K562 (cell line): Measurements from ENCODE around the gene B2M. TPM values are rescaled to one million over a fixed set of nuclear protein-coding genes. Genes with fewer than 3 reads are reported as not detected.

Source experiments
- ATF7 ChIP-seq: fragments of 450-650 bp; IDR thresholded peaks from 2 replicates; pipeline ENCODE4 v1.7.1; 2014; ENCODE audit warnings: mild to moderate bottlenecking, moderate library complexity
- BRD9 ChIP-seq: fragments of 450-650 bp; IDR thresholded peaks from 2 replicates; pipeline ENCODE4 v1.6.1; 2018; ENCODE audit warnings: low read depth; ENCODE audit not compliant: partially characterized antibody
- CHD2 ChIP-seq: IDR thresholded peaks from 2 replicates; pipeline ENCODE4 v1.6.1; 2011; ENCODE audit warnings: low read depth, low read length
- ETV1 ChIP-seq: fragments of 450-650 bp; conservative IDR thresholded peaks from 2 replicates; pipeline ENCODE4 v1.6.1; 2016; ENCODE audit warnings: missing genetic modification characterization, control low read depth, low read depth, missing compliant biosample characterization
- FOXJ2 ChIP-seq: fragments of 200-800 bp; sonication (Bioruptor generic); IDR thresholded peaks from 2 replicates; pipeline ENCODE4 v1.6.1; 2016; ENCODE audit warnings: missing genetic modification characterization, missing compliant biosample characterization
- NFIC ChIP-seq: fragments of 450-650 bp; IDR thresholded peaks from 2 replicates; pipeline ENCODE4 v1.6.1; 2017; ENCODE audit warnings: mild to moderate bottlenecking, inconsistent platforms
- POLR2H ChIP-seq: IDR thresholded peaks from 2 replicates; pipeline ENCODE4 v1.6.1; 2016; ENCODE audit warnings: missing genetic modification characterization, low read depth, mild to moderate bottlenecking, control low read depth, missing compliant biosample characterization, moderate library complexity
- ZKSCAN8 ChIP-seq: fragments of 200-800 bp; sonication (Bioruptor generic); IDR thresholded peaks from 2 replicates; pipeline ENCODE4 v1.6.1; 2016; ENCODE audit warnings: missing genetic modification characterization, missing compliant biosample characterization
- polyA plus RNA-seq, 8 experiments: library from polyadenylated mRNA; depleted of rRNA in 4 of 8; stranded (reverse) in 5 of 8; unstranded in 3 of 8; fragments of >200 nt; fragmentation: Nextera tagmentation in 2 of 8; fragmentation: Illumina TruSeq in 1 of 8; extraction: Ambion mirVana in 2 of 8; extraction: Trizol in 1 of 8; gene quantifications; 2 replicates each; pipeline versions ENCODE4 v1.2.1 to v1.2.3, GENCODE V29; 2011 to 2014; ENCODE audit warnings: inconsistent platforms in 1 of 8, missing spikeins in 1 of 8
- total RNA-seq, 7 experiments: library from RNA; depleted of rRNA in 6 of 7; stranded (reverse); fragments of >200 nt in 6 of 7; fragmentation: Illumina TruSeq in 2 of 7; extraction: Trizol in 2 of 7; gene quantifications; 2 replicates each; pipeline versions ENCODE4 v1.2.1 to v1.2.3, GENCODE V29; 2011 to 2021; ENCODE audit warnings: low replicate concordance in 1 of 7
- TF ChIP-seq, protein P1 (sequence below): fragments of 450-650 bp; IDR thresholded peaks from 2 replicates; pipeline ENCODE4 v1.6.1; 2016; ENCODE audit warnings: mild to moderate bottlenecking, moderate library complexity
- TF ChIP-seq, protein P2 (sequence below), 2 experiments: fragments of 450-650 bp; conservative IDR thresholded peaks; 2 replicates each; pipeline ENCODE4 v1.6.1; 2017; ENCODE audit warnings: mild to moderate bottlenecking in 2 of 2, moderate library complexity in 2 of 2
- TF ChIP-seq, protein P3 (sequence below): sonication (generic); formaldehyde crosslinking; IDR thresholded peaks from 2 replicates; pipeline ENCODE4 v1.8.1; 2023; ENCODE audit warnings: mild to moderate bottlenecking, missing genetic modification reagents

B2M gene
- total and polyA plus RNA-seq, 9 of the 15 experiments (the other 6 are each of a cell fraction or from before 2014, with no cell fraction given), result 460 to 3,138 (median 1,032) TPM

DNA sequence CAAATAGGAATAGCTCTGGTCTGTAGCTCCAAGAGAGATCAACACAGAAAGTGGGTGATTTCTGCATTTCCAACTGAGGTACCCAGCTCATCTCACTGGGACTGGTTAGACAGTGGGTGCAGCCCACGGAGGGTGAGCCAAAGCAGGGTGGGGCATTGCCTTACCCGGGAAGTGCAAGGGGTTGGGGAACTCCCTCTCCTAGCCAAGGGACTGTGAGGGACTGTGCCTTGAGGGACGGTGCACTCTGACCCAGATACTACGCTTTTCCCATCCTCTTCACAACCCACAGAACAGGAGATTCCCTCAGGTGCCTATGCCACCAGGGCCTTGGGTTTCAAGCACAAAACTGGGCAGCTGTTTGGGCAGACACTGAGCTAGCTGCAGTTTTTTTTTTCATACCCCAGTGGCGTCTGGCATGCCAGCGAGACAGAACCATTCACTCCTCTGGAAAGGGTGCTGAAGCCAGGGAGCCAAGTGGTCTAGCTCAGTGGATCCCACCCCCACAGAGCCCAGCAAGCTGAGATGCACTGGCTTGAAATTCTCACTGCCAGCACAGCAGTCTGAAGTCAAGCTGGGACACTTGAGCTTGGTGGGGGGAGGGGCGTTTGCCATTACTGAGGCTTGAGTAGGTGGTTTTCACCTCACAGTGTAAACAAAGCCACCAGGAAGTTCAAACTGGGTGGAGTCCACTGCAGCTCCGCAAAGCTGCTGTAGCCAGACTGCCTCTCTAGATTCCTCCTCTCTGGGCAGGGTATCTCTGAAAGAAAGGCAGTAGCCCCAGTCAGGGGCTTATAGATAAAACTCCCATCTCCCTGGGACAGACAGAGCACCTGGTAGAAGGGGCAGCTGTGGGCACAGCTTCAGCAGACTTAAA is 28.3 kb upstream of the B2M start (continued):
- TF ChIP-seq, protein P1, sequence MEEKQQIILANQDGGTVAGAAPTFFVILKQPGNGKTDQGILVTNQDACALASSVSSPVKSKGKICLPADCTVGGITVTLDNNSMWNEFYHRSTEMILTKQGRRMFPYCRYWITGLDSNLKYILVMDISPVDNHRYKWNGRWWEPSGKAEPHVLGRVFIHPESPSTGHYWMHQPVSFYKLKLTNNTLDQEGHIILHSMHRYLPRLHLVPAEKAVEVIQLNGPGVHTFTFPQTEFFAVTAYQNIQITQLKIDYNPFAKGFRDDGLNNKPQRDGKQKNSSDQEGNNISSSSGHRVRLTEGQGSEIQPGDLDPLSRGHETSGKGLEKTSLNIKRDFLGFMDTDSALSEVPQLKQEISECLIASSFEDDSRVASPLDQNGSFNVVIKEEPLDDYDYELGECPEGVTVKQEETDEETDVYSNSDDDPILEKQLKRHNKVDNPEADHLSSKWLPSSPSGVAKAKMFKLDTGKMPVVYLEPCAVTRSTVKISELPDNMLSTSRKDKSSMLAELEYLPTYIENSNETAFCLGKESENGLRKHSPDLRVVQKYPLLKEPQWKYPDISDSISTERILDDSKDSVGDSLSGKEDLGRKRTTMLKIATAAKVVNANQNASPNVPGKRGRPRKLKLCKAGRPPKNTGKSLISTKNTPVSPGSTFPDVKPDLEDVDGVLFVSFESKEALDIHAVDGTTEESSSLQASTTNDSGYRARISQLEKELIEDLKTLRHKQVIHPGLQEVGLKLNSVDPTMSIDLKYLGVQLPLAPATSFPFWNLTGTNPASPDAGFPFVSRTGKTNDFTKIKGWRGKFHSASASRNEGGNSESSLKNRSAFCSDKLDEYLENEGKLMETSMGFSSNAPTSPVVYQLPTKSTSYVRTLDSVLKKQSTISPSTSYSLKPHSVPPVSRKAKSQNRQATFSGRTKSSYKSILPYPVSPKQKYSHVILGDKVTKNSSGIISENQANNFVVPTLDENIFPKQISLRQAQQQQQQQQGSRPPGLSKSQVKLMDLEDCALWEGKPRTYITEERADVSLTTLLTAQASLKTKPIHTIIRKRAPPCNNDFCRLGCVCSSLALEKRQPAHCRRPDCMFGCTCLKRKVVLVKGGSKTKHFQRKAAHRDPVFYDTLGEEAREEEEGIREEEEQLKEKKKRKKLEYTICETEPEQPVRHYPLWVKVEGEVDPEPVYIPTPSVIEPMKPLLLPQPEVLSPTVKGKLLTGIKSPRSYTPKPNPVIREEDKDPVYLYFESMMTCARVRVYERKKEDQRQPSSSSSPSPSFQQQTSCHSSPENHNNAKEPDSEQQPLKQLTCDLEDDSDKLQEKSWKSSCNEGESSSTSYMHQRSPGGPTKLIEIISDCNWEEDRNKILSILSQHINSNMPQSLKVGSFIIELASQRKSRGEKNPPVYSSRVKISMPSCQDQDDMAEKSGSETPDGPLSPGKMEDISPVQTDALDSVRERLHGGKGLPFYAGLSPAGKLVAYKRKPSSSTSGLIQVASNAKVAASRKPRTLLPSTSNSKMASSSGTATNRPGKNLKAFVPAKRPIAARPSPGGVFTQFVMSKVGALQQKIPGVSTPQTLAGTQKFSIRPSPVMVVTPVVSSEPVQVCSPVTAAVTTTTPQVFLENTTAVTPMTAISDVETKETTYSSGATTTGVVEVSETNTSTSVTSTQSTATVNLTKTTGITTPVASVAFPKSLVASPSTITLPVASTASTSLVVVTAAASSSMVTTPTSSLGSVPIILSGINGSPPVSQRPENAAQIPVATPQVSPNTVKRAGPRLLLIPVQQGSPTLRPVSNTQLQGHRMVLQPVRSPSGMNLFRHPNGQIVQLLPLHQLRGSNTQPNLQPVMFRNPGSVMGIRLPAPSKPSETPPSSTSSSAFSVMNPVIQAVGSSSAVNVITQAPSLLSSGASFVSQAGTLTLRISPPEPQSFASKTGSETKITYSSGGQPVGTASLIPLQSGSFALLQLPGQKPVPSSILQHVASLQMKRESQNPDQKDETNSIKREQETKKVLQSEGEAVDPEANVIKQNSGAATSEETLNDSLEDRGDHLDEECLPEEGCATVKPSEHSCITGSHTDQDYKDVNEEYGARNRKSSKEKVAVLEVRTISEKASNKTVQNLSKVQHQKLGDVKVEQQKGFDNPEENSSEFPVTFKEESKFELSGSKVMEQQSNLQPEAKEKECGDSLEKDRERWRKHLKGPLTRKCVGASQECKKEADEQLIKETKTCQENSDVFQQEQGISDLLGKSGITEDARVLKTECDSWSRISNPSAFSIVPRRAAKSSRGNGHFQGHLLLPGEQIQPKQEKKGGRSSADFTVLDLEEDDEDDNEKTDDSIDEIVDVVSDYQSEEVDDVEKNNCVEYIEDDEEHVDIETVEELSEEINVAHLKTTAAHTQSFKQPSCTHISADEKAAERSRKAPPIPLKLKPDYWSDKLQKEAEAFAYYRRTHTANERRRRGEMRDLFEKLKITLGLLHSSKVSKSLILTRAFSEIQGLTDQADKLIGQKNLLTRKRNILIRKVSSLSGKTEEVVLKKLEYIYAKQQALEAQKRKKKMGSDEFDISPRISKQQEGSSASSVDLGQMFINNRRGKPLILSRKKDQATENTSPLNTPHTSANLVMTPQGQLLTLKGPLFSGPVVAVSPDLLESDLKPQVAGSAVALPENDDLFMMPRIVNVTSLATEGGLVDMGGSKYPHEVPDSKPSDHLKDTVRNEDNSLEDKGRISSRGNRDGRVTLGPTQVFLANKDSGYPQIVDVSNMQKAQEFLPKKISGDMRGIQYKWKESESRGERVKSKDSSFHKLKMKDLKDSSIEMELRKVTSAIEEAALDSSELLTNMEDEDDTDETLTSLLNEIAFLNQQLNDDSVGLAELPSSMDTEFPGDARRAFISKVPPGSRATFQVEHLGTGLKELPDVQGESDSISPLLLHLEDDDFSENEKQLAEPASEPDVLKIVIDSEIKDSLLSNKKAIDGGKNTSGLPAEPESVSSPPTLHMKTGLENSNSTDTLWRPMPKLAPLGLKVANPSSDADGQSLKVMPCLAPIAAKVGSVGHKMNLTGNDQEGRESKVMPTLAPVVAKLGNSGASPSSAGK, result peak; percentile 43; the same call in 1 of the 2 replicates
- peak; percentile 35 for TF ChIP-seq BRD9
- TF ChIP-seq ZKSCAN8 (CRISPR knock-in tag), result 0 out of 2 replicates have a peak, but pooled peaks have one; percentile 30
- peak; percentile 54; the same call in 1 of the 2 replicates for TF ChIP-seq ATF7
- TF ChIP-seq CHD2, result 0 out of 2 replicates have a peak, but pooled peaks have one; percentile 40
- peak; percentile 31; the same call in 1 of the 2 replicates for TF ChIP-seq POLR2H (tag)
- TF ChIP-seq, protein P2, sequence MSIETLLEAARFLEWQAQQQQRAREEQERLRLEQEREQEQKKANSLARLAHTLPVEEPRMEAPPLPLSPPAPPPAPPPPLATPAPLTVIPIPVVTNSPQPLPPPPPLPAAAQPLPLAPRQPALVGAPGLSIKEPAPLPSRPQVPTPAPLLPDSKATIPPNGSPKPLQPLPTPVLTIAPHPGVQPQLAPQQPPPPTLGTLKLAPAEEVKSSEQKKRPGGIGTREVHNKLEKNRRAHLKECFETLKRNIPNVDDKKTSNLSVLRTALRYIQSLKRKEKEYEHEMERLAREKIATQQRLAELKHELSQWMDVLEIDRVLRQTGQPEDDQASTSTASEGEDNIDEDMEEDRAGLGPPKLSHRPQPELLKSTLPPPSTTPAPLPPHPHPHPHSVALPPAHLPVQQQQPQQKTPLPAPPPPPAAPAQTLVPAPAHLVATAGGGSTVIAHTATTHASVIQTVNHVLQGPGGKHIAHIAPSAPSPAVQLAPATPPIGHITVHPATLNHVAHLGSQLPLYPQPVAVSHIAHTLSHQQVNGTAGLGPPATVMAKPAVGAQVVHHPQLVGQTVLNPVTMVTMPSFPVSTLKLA (conservative IDR thresholded peaks at IDR 0.05), result peak; percentile 60 to 64; a peak in 3 of 4 replicates
- peak; percentile 85 for TF ChIP-seq FOXJ2 (tag)
- TF ChIP-seq NFIC, result peak; percentile 58; the same call in 1 of the 2 replicates
- 0 out of 2 replicates have a peak, but pooled peaks have one; percentile 36 for TF ChIP-seq ETV1 (tag)
- TF ChIP-seq, protein P3, sequence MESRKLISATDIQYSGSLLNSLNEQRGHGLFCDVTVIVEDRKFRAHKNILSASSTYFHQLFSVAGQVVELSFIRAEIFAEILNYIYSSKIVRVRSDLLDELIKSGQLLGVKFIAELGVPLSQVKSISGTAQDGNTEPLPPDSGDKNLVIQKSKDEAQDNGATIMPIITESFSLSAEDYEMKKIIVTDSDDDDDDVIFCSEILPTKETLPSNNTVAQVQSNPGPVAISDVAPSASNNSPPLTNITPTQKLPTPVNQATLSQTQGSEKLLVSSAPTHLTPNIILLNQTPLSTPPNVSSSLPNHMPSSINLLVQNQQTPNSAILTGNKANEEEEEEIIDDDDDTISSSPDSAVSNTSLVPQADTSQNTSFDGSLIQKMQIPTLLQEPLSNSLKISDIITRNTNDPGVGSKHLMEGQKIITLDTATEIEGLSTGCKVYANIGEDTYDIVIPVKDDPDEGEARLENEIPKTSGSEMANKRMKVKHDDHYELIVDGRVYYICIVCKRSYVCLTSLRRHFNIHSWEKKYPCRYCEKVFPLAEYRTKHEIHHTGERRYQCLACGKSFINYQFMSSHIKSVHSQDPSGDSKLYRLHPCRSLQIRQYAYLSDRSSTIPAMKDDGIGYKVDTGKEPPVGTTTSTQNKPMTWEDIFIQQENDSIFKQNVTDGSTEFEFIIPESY (CRISPR knock-in tag), result peak; percentile 11; the same call in 1 of the 2 replicates
